GM12872 (cell line): ENCODE data around the gene PRDM16.

ENCODE experiments used
- CTCF ChIP-seq: IDR thresholded peaks from 3 replicates; pipeline ENCODE4 v1.5.1; 2011; ENCODE audit warnings: low read depth, mild to moderate bottlenecking, low read length, moderate library complexity; ENCODE audit not compliant: insufficient read depth

The PRDM16 gene

GRCh38 chr1:3316340-3316943 lies 247.4 kb downstream of the PRDM16 start:
- no peak for TF ChIP-seq CTCF

- TF ChIP-seq CTCF = no peak
These were observed 248.5 kb downstream of the PRDM16 start for GRCh38 chr1:3317456-3317855.

GRCh38 chr1:3318329-3318728 lies 249.3 kb downstream of the PRDM16 start:
- no peak for TF ChIP-seq CTCF

GRCh38 chr1:3319874-3320245 lies 250.9 kb downstream of the PRDM16 start:
- TF ChIP-seq CTCF = peak; percentile 58

GRCh38 chr1:3320246-3321152 lies 251.5 kb downstream of the PRDM16 start:
- no peak for TF ChIP-seq CTCF

- no peak for TF ChIP-seq CTCF
These were observed 252.8 kb downstream of the PRDM16 start for GRCh38 chr1:3321559-3322449.
